SK-N-SH (cell line): ENCODE results near the gene RIMS1.

Experiments
- MEF2A ChIP-seq: IDR thresholded peaks from 2 replicates; pipeline ENCODE4 v1.4.0; 2012; ENCODE audit warnings: low read depth, borderline replicate concordance
- TF ChIP-seq, protein P1 (sequence below): fragments of 200-600 bp; sonication (generic); IDR thresholded peaks from 2 replicates; pipeline ENCODE4 v1.6.1; 2017; ENCODE audit warnings: antibody characterized with exemption, mild to moderate bottlenecking, moderate library complexity

DNA sequence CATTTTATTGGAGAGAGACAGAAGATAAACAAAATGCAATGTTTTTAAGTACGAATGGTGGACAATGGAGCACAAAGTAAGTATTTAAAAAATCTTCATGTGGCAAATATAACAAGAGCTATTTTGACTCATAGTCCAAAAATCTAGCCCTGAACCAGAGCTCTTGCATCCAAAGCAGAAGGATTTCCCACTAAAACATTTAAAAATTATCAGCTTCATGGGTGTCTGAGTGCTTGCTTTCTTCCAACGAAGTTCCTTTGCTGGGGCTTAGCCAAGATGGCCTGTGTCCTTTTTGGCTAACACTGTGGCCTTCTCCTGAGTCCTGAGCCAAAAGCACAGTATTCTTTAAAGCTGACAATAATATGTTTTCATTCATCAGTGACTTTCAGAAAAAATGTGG, 161.7 kb downstream of the RIMS1 start:
- no peak for TF ChIP-seq MEF2A
- TF ChIP-seq, protein P1, sequence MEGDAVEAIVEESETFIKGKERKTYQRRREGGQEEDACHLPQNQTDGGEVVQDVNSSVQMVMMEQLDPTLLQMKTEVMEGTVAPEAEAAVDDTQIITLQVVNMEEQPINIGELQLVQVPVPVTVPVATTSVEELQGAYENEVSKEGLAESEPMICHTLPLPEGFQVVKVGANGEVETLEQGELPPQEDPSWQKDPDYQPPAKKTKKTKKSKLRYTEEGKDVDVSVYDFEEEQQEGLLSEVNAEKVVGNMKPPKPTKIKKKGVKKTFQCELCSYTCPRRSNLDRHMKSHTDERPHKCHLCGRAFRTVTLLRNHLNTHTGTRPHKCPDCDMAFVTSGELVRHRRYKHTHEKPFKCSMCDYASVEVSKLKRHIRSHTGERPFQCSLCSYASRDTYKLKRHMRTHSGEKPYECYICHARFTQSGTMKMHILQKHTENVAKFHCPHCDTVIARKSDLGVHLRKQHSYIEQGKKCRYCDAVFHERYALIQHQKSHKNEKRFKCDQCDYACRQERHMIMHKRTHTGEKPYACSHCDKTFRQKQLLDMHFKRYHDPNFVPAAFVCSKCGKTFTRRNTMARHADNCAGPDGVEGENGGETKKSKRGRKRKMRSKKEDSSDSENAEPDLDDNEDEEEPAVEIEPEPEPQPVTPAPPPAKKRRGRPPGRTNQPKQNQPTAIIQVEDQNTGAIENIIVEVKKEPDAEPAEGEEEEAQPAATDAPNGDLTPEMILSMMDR: no peak
